Measurements from ENCODE around the gene AKAP5. TPM values are rescaled to one million over a fixed set of nuclear protein-coding genes. Genes with fewer than 3 reads are reported as not detected.
A peak's percentile ranks its signal among the peaks of the same experiment; 100 is the strongest.

Gene AKAP5
- total and polyA plus RNA-seq, 2 donors from 2014 or later, result 0.71 to 5.1 TPM

- FAIRE-seq (no peak), DNase-seq (peak; percentile 91 to 97 (median 92))
- Histone ChIP-seq H3K9me3 (ENCODE audit: control insufficient read depth in 2 of 3, insufficient read depth in 1 of 3, low read length in 3 of 3) (no peaks in the 10 kb centered on the region), H3K4me1 (ENCODE audit: control insufficient read depth in 2 of 3, insufficient read depth in 2 of 3, low read depth in 1 of 3, low read length in 3 of 3) (peaks cover 2 to 21% (median 13%) of the 10 kb centered on the region in 3 donors), H3K27me3 (ENCODE audit: control insufficient read depth, insufficient read depth, low read length) (no peaks in the 10 kb centered on the region), H3K9ac (ENCODE audit: low read length in 3 of 3) (peak within 1 kb of the TSS; percentile 76 to 83 (median 80)), H3K4me3 (ENCODE audit: low read length in 3 of 3) (peak within 1 kb of the TSS; percentile 83 to 84 (median 84)), H3K27ac (ENCODE audit: low read depth in 2 of 2, low read length in 2 of 2) (peak within 1 kb of the TSS; percentile 98 to 100), H3K36me3 (ENCODE audit: control insufficient read depth in 2 of 3, insufficient read depth in 3 of 3, low read length in 3 of 3) (no peaks in the 10 kb centered on the region)
- TF ChIP-seq, protein P1, sequence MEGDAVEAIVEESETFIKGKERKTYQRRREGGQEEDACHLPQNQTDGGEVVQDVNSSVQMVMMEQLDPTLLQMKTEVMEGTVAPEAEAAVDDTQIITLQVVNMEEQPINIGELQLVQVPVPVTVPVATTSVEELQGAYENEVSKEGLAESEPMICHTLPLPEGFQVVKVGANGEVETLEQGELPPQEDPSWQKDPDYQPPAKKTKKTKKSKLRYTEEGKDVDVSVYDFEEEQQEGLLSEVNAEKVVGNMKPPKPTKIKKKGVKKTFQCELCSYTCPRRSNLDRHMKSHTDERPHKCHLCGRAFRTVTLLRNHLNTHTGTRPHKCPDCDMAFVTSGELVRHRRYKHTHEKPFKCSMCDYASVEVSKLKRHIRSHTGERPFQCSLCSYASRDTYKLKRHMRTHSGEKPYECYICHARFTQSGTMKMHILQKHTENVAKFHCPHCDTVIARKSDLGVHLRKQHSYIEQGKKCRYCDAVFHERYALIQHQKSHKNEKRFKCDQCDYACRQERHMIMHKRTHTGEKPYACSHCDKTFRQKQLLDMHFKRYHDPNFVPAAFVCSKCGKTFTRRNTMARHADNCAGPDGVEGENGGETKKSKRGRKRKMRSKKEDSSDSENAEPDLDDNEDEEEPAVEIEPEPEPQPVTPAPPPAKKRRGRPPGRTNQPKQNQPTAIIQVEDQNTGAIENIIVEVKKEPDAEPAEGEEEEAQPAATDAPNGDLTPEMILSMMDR (IDR thresholded peaks at IDR 0.05; ENCODE audit: borderline replicate concordance, extremely low read depth, insufficient read depth), result no peak
- intact Hi-C loops (cut with DNase I), result no loop called here
Measured at GRCh38 chr14:64504310-64504896, 39.1 kb downstream of the AKAP5 start, which contains the start of gene ZBTB1. Gene ZBTB1, plus strand, starts transcription at chr14:64504770. Its CDS starts 16,735 bp downstream, at chr14:64521505.

DNA sequence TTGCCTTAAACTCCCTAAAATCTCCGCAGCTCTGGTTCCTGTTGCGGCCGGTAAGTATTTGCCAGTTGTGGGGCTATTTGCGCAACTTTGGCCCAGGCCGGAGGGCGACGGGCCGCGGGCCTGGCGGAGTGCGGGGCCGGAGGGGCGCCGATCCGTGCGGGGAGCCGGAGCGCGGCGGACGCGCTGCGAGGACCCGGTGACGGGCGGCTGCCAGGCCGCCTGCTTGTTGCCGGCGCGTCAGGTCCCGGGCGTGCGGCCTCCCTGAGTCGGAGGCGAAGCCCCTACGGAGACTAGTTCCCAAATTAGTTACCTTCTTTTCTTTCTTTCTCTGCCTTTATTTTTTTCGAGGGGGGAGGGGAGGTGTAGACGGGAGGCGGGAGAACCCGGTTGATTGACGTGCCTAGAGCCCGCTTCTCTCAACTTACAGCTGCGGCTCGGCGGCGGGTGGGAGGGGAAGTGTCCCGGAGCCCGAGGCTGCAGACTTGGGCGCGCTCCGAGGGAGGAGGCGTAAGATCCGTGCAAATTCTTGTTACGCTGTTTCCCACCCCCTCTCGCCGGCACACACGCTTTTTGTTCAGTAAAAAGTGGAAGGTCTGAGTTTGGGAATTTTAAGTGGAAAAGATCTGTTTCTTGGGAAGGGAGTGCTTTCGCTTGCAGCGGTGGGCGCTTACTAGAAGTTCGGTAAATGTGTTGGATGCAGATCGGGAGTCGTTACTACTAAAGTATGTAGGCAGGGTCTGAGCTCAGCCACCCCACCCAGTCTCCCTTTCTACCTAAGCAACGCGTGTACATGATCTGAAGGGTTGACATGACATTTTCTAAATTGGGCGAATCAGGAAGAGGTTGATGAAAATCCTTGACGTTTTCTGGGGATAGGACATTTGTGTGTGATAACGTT, 39.8 kb downstream of the AKAP5 start:
- Histone ChIP-seq H3K4me3 (ENCODE audit: low read length in 3 of 3) (peak overlapping the region; percentile 83 to 84 (median 84)), H3K9me3 (ENCODE audit: control insufficient read depth in 2 of 3, insufficient read depth in 1 of 3, low read length in 3 of 3) (no peaks in the 10 kb centered on the region), H3K27me3 (ENCODE audit: control insufficient read depth, insufficient read depth, low read length) (no peaks in the 10 kb centered on the region), H3K4me1 (ENCODE audit: control insufficient read depth in 2 of 3, insufficient read depth in 2 of 3, low read depth in 1 of 3, low read length in 3 of 3) (peaks cover 2 to 21% (median 13%) of the 10 kb centered on the region in 3 donors), H3K27ac (ENCODE audit: low read depth in 2 of 2, low read length in 2 of 2) (peak overlapping the region; percentile 98 to 100), H3K36me3 (ENCODE audit: control insufficient read depth in 2 of 3, insufficient read depth in 3 of 3, low read length in 3 of 3) (no peaks in the 10 kb centered on the region), H3K9ac (ENCODE audit: low read length in 3 of 3) (peak overlapping the region; percentile 76 to 83 (median 80))
- no peak for FAIRE-seq
- intact Hi-C loops (cut with DNase I), result no loop called here
- TF ChIP-seq, protein P1 (IDR thresholded peaks at IDR 0.05; ENCODE audit: borderline replicate concordance, extremely low read depth, insufficient read depth), result no peak
- peak; percentile 91 to 97 (median 96) for DNase-seq

GRCh38 chr14:64506721-64507120, 41.4 kb downstream of the AKAP5 start:
- DNase-seq (no peak), FAIRE-seq (no peak)
- Histone ChIP-seq H3K9ac (ENCODE audit: low read length in 3 of 3) (no peak overlapping the region), H3K4me3 (ENCODE audit: low read length in 3 of 3) (peak overlapping the region in 1 of 3 donors; percentile 9), H3K27me3 (ENCODE audit: control insufficient read depth, insufficient read depth, low read length) (no peaks in the 10 kb centered on the region), H3K27ac (ENCODE audit: low read depth in 2 of 2, low read length in 2 of 2) (no peak overlapping the region), H3K9me3 (ENCODE audit: control insufficient read depth in 2 of 3, insufficient read depth in 1 of 3, low read length in 3 of 3) (no peaks in the 10 kb centered on the region), H3K36me3 (ENCODE audit: control insufficient read depth in 2 of 3, insufficient read depth in 3 of 3, low read length in 3 of 3) (no peaks in the 10 kb centered on the region), H3K4me1 (ENCODE audit: control insufficient read depth in 2 of 3, insufficient read depth in 2 of 3, low read depth in 1 of 3, low read length in 3 of 3) (peaks cover 2 to 20% (median 16%) of the 10 kb centered on the region in 3 donors)
- intact Hi-C loops (cut with DNase I), result no loop called here
- TF ChIP-seq, protein P1 (IDR thresholded peaks at IDR 0.05; ENCODE audit: borderline replicate concordance, extremely low read depth, insufficient read depth), result no peak
